Kidney capillary endothelial cell (primary cell): Measurements from ENCODE around the gene SYS1.

Experiments used
- DNase-seq: peaks from one replicate; pipeline ENCODE4 v3.0.0-alpha.2; 2018; ENCODE audit warnings: low spot score

Gene SYS1

DNA sequence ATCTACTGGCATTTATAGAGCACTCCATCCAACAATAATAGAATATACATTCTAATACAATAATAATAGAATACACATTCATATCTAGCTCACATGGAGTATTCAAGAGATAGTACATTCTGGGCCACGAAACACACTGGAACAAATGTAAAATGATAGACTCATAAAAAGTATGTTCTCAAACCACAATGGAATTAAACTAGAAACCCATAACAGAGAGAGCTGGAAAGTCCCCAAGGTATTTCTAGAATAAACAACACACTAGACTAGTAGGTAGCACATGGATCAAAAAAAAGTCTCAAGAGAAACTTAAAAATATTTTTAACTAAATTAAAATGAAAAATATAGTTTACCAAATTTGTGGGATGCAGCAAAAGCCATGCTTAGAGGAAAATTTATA, 24.3 kb downstream of the SYS1 start:
- no peak for DNase-seq

DNA sequence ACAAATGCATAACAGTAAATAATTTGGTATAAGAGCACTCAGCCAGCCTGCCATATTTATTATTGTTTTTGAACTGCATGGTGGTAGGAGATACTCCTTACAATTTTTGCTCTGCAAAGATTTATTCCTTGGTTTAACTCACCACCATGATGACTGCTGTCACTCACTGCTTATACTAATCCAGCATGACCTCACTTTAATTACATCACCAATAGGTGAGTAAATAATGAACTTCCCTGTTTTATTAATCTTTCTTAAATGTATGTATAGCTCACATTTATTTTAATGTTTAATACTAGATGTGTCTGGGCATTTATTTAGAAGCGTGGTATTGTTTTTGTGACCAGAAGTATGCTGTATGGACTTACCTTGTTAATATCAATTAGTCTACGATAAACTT, 28.0 kb downstream of the SYS1 start:
- no peak for DNase-seq

DNA sequence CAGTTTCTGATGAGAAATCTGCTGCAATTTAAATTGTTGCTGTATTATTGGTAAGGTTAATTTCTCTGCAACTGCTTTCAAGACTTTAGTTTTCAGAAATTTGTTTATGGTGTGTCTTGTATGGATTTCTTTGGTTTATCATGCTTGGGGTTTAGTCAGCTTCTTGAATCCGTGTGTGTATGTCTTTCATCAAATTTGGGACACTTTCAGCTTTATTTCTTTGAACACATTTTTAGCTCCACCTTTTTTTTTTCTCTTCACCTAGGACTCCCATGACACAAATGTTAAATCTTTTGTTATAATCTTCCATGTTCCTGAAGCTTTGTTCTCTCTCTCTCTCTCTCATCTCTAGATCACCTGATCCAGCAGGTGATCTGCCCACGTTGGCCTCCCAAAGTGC, 28.6 kb downstream of the SYS1 start:
- DNase-seq = no peak

DNA sequence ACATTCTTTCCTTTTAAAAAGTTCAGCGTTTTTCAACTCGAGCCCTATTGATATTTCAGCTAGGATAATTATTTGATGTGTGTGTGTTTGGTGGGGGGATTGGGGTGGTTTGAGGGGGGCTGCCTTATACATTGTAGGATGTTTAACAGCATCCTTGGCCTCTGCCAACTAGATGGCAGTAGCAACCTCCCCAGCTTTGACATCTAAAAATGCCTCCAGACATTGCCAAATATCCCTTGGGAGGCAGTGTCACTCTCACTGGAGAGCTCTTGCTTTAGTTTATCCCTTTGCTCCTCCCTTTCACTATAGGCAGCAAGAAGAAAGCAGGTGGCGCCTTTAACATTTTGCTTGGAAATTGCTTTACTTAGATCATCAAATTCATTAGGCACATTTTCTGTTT, 29.8 kb downstream of the SYS1 start:
- no peak for DNase-seq

DNA sequence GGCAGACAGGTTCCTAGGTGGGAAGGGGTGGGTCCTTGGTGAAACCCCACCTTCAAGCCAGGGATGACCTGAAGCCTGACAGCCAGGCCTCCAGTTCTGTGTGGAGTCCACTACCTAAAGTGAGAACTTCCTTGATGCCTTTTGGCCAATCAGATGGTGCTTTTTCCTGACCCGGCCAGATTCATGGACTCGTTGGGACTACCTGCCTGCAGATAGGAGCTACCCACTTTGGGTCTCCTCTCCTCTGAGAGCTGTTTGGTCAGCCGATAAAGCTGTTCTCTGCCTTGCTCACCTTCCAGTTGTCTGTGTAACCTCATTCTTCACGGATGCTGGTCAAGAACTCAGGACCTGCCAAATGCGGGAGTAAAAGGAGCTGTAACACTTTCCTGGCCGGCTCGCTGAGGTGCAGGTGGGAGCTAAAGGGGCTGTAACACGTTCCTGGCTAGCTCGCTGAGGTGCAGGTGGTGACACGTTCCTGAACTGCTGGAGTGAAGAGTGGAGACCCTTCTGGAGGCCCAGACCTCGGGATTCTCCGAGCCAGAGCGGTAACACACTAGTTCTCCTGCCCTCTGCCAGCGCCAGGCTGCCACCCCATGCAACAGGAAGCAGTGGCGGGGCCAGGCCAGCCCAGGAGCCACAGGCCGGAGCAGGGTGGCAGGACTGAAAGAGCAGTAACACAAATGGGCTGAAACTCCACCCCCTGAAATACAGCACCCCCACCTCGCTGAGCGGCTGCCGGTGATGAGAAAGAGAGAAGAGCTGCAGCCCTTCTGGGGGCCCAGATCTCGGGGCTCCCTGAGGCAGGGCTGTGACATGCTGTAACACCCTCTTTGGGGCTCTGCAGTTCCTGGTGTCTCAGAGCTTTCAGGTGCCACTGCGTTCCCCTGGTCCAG, 31.5 kb downstream of the SYS1 start:
- no peak for DNase-seq

DNA sequence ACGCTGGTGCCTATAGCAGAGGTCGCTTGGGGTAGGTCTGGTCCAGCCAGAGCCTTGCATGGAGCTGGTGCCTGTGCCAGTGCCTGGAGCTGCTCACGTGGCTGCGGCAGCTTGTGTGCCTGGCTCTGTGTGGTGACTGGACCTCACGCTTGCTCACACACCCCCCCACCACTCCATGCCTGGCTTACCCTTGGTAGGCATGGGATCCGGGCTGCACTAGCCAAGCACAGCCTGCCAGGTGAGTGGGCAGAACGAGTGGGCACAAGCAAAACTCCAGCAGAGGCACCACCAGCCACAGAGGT, 32.1 kb downstream of the SYS1 start:
- no peak for DNase-seq

DNA sequence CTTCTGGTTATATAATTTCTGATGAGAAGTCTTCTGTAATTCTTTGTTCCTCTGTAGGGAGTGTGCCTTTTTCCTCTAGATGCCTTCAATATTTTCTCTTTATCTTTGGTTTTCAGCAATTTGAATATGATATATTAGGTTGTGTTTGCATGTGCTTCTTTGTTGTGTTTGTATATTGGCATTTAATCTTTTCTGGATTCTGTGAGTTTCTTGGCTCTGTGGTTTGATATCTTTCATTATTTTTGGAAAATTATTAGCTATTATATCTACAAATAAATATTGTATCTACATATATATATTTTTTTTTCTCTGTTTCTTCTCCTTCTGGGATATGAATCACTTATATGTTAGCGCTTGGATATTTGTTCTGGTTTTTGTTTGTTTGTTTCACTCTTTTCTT, 36.1 kb downstream of the SYS1 start:
- no peak for DNase-seq

DNA sequence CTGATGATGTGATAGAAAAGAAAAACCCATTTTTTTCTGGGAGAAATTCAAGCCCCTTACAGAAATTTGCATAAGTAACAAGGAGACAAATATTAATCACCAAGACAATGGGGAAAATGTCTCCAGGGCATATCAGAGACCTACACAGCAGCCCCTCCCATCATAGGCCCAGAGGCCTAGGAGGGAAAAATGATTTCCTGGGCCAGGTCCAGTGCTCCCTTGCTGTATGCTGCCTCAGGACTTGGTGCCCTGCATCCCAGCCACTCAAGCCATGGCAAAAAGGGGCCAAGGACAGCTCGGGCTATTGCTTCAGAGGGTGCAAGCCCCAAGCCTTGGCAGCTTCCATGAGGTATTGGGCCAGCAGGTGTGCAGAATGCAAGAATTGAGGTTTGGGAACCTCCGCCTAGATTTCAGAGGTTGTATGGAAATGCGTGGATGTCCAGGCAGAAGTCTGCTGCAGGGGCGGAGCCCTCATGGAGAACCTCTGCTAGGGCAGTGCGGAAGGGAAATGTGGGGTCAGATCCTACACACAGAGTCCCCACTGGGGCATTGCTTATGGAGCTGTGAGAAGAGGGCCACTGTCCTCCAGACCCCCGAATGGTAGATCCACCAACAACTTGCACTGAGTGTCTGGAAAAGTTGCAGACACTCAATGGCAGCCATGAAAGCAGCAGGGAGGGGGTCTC, 37.5 kb downstream of the SYS1 start:
- no peak for DNase-seq

DNA sequence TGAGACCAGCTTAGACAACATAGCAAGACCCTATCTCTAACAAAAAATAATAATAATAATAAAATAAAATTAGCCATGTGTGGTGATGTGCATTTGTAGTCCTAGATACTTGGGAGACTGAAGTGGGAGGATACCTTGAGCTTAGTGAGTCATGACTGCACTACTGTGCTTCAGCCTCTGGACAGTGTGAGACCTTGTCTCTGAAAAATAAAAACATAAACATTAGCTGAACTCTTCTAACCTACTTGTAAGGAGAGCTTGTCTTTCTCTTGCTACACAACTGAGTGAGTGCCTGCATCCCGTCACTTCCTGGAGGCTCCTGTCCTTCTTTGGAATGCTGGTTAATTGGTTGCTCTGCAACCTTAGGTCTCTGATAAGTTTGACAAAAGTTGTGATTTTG, 40.0 kb downstream of the SYS1 start:
- no peak for DNase-seq

DNA sequence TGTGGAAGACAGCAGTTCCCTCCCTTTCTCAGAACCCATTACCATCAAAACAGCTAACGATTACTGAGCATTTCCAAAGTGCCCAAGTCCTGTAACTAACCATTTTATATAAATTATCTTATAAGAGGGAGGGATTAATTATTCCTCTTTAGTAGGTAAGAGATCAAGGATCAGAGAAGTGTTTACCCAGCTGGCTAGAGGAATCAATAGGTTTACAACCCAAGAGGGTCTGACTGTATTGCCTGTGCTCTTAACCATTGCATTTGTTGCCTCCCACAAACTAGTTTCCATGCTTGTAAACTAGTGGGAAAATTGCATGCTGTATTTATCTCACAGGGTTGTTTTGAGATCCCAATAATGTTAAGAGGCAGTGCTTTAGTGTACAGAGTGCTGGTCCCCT, 41.5 kb downstream of the SYS1 start:
- no peak for DNase-seq

DNA sequence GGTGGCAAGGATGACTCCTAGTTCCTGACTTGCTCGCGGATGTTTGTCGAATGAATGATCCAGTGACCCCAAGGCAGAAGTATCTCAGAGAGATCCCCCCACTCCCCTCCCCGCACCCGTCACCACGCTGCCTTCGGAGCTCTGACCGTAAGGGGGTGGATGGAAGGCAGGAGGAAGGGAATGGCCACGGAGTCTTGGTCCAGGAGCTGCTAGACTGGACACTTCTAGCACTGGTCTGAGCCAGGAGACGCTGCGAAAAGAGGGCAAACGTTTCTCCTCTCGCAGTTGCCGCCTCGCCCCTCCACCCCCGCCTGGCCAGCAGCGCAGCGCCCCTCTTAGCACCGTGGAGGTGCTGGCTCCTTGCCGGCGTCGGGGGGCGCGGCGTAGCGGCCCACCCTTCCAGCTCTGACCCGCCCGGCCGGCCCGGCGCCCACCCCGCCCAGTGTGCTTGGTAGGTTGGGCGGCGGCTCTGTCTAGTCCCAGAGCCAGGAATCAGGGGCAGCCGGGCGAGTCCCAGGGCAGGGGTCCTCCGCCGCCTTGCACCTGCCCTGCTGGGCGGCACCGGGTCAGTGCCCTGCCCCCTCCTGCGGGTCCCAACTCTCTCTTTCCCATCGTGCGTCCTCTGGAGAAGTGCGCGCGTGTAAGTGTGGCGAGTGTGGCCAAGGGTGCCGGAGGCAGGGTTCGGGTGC, 42.8 kb downstream of the SYS1 start:
- no peak for DNase-seq

DNA sequence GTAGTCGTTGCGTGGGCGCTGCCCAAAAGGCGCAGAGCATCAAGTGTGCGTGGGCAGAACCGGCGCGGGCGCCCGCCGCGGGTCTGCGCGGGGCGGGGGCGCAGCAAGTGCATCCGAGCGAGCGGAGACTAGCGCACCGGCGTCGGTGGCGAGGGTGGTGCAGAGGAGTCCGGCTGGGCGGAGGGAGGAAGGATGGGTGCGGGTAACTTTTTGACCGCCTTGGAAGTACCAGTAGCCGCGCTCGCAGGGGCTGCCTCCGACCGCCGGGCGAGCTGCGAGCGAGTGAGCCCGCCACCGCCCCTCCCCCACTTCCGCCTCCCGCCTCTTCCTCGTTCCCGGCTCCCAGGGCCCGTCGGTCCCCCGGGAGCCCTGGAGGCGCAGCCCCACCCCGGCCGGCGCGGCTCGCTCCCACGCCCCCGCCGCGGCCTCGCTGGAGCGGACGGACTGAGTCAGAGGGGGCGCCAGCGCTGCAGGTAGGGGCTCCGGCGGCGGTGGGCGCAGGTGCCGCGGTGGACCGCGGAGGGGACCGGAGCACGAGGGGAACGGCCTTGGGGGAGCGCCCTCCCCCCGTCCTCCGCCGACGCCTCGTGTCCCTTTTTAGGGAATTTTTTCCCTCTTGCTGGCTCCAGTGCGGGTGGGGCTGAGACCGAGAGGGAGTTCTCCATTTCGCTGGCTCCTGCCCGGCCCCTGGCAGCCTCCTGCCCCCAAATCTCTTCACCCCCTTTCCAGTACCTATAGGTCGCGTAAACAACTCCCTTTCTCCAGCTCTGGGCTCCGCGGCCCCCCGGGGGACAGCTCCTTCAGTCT, 43.5 kb downstream of the SYS1 start:
- DNase-seq = no peak

DNA sequence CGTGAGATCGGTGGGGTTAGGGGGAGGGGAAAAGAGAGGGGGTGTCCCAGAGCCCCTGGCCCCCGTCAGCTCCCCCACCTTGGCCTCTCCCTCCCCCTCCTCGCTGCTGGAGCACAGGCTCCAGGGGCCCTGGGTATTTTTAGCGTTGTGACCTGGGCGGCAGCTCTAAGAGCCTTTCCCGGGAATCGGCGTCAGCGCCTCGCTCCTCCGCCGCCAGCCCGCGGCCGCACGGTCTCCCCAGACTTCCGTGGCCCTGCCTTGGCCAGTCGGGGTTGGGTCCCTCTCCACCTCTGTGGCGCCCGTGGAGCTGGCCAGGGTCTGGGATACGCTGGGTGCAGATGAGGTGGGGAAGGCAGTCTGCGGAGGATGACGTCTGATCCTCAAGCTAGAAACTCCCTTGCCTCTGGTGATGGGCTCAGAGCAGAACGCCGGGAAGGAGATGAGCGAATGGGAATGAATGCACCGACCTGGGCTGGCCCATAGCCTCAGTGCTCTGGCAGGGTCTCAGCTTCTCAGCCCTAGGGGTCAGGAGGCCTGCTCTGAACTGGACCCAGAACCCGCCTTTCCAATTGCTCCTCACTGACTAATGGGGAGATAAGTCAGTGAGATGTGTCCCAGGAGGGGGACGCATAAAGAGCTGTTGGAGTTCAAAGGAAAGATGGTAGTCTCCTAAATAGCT, 44.2 kb downstream of the SYS1 start:
- DNase-seq = no peak

DNA sequence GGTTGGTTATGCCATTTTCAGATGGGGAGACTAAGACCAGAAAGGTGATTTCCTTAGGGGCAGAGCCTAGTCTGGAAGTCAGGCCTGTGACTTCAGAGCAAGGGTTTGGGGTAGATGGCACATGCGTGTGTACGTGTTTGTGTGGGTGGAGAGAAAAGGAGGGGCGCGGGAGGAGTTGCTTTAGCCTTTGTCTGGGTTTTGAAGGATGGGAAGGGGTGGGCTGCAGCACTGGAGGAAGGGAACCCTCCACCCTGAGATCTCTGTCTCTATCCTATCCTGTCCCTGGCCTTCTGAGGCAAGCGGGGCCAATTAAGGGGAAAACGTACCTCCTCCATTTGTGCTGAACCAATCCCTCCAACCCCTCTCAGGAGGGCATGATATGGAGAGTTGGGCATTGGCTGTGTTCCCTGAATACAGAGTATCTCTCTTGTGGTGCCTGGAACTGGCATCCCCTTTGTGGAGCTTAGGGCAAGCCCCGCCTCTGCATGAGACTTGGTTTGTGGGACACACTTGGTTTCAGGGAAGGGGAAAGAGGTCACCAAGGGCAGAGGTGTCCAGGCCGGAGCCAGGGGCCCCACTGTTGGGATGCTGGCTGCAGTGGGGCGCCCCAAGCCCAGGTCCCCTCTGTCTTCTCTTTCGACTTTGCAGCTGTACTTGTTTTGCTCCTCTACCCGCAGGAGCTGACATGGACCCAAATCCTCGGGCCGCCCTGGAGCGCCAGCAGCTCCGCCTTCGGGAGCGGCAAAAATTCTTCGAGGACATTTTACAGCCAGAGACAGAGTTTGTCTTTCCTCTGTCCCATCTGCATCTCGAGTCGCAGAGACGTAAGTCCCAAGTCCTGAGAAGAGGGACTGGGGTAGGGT, 45.1 kb downstream of the SYS1 start, which contains the start of gene DBNDD2:
Gene DBNDD2, plus strand, starts transcription at position 507 of the 863 bp plus-strand sequence. Its CDS starts 179 bp downstream, at position 686.
- DNase-seq = no peak

DNA sequence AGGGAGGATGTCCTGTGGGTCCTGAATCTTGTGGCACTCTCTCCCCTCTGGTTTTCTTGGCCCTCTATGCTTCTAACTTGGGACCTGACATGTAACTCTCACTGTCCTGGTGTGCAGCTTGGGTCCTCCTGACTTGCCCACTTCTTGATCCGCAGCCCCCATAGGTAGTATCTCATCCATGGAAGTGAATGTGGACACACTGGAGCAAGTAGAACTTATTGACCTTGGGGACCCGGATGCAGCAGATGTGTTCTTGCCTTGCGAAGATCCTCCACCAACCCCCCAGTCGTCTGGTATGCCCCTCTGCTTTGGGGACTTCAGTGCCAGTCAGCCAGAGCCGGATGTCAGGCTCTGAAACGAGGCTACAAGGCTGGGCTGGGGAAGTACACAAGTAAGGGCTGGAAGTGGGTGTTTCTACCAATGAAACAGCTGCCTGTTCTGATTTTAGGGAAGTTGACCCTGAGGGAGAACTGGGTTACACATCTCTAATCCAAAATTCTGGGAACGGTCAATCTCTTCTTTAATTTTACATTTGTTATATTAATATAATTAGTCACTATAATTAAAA, 45.8 kb downstream of the SYS1 start:
- no peak for DNase-seq

DNA sequence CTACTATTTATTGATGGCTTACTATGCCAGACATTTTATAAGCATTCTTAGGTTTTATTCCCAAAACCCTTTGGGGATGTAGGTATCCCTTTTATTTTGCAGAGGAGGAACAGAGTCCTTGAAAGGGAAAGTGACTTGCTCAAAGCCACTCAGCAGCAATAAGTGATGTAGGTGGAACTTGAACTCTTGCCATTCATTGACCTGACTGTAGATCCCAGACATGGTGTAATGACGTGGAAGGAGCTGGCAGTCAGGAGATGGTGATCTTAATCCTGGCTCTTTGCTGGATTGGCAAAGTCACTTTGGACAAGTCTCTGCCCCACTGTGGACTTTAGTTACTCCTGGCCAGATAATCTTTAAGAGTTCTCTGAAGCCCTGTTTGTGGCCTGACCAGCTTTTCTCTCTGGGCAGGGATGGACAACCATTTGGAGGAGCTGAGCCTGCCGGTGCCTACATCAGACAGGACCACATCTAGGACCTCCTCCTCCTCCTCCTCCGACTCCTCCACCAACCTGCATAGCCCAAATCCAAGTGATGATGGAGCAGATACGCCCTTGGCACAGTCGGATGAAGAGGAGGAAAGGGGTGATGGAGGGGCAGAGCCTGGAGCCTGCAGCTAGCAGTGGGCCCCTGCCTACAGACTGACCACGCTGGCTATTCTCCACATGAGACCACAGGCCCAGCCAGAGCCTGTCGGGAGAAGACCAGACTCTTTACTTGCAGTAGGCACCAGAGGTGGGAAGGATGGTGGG, 46.7 kb downstream of the SYS1 start:
- no peak for DNase-seq

DNA sequence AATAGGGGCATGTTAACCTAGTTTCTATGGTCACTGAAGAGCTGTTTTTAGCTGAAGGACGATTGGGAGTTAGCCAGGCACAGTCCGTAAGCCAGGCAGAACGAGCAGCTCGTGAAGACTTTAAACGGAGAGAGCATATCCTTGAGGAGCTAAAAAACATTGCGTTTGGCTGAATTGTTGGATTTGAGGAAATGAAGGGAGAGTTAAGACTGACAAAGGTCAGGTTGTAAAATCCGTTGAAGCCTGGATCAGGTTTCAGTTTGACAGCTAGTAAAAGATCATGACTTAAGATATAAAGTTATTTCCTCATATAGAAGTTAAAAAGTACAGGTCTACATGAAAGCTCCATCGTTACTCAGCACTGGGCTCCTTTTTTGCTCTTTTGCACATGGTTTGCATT, 47.9 kb downstream of the SYS1 start:
- no peak for DNase-seq

DNA sequence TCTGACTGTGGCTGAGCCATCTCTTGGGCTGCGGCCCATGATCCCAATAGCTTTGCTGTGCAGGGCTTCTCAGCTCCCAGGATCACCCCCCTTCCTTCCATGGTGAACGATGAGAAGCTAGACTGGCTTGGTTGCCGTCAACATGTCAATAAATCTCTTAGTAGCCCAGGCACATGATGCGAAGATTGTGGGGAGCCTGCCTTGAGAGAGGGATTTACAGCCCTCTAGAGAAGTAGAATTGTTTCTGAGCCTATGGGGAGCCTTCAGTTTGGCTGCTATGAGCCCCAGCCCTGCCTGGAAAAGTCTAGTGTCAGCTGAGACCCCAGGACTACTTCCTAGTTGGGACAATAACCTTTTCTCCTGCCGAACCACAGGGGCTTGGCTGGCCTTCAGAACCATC, 49.7 kb downstream of the SYS1 start:
- no peak for DNase-seq

DNA sequence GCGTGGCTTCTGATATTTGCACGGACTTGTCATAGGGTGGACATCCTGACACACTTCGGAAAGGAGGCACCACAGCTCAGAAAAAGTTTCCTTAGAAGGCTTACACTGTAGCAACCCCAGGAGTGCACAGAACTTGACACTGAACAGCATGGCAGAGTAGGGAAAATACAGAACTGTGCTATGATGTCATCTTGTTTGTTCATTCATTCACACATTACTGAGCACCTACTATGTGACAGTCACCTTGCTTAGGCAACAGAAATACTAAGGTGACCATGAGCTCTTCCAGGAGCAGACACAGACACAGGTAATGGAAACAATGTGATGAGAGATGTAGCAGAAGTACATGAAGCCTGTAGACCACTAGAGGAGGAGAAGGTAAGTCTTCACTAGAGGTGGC, 50.5 kb downstream of the SYS1 start:
- DNase-seq = no peak
